Mesothelial cell of epicardium (in vitro differentiated cells): ENCODE measurements around the gene INPP5F. TPM values are rescaled to one million over a fixed set of nuclear protein-coding genes. Genes with fewer than 3 reads are reported as not detected.

Experiments used
- DNase-seq, 2 experiments: peaks; one replicate each; pipeline ENCODE4 v3.0.0; 2021; ENCODE audit warnings: low spot score in 2 of 2; ENCODE audit not compliant: unreplicated experiment in 2 of 2
- H3K27ac Mint-ChIP-seq: 2 replicates; pipeline ENCODE4 v1.8.0; 2021; ENCODE audit warnings: mixed read lengths
- H3K27me3 Mint-ChIP-seq: 2 replicates; pipeline ENCODE4 v1.8.0; 2021; ENCODE audit warnings: low read depth, mixed read lengths
- H3K36me3 Mint-ChIP-seq: 2 replicates; pipeline ENCODE4 v1.8.0; 2021; ENCODE audit warnings: mixed read lengths
- H3K4me1 Mint-ChIP-seq: 2 replicates; pipeline ENCODE4 v1.8.0; 2021; ENCODE audit warnings: mixed read lengths
- H3K4me3 Mint-ChIP-seq: 2 replicates; pipeline ENCODE4 v1.8.0; 2021; ENCODE audit warnings: mild to moderate bottlenecking, moderate library complexity, mixed read lengths
- H3K9me3 Mint-ChIP-seq: 2 replicates; pipeline ENCODE4 v1.8.0; 2021; ENCODE audit warnings: mixed read lengths
- total RNA-seq: library from RNA; stranded (reverse); gene quantifications from 3 replicates; pipeline ENCODE4 v1.2.1, GENCODE V29; 2021
- TF ChIP-seq, protein P1 (sequence below): fragments of 200-600 bp; sonication (generic); IDR thresholded peaks from one replicate; pipeline ENCODE4 v1.5.0; 2021; ENCODE audit warnings: antibody characterized with exemption; ENCODE audit not compliant: unreplicated experiment

The INPP5F gene
- total RNA-seq, 1 donor from 2014 or later = 56.5 TPM

DNA sequence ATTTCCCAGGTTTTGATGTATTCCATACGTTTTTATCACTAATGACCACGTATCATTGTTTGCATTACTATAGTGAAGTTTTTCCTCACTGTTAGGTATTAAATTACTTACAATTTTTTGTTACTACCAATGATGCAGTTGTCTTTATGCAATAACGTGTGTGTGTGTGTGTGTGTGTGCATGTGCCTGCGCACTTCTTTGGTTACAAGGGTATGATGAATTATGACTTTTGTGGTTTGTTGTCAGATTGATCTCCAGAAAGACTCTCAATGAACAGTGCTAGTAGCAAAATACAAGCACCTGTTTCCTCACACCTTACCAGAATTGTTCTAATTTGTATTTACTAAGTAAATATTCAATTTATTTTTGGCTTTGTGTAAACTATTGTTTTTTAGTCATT lies 95.3 kb downstream of the INPP5F start:
- H3K4me1 Mint-ChIP-seq = peaks cover 16% of the 10 kb centered on the region
- H3K27ac Mint-ChIP-seq = no peak overlapping the region
- no peaks in the 10 kb centered on the region for H3K9me3 Mint-ChIP-seq
- peaks cover 19% of the 10 kb centered on the region for H3K36me3 Mint-ChIP-seq
- no peaks in the 10 kb centered on the region for H3K27me3 Mint-ChIP-seq
- H3K4me3 Mint-ChIP-seq = peak overlapping the region; percentile 87
- TF ChIP-seq, protein P1, sequence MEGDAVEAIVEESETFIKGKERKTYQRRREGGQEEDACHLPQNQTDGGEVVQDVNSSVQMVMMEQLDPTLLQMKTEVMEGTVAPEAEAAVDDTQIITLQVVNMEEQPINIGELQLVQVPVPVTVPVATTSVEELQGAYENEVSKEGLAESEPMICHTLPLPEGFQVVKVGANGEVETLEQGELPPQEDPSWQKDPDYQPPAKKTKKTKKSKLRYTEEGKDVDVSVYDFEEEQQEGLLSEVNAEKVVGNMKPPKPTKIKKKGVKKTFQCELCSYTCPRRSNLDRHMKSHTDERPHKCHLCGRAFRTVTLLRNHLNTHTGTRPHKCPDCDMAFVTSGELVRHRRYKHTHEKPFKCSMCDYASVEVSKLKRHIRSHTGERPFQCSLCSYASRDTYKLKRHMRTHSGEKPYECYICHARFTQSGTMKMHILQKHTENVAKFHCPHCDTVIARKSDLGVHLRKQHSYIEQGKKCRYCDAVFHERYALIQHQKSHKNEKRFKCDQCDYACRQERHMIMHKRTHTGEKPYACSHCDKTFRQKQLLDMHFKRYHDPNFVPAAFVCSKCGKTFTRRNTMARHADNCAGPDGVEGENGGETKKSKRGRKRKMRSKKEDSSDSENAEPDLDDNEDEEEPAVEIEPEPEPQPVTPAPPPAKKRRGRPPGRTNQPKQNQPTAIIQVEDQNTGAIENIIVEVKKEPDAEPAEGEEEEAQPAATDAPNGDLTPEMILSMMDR = no peak
- DNase-seq = no peak

- Mint-ChIP-seq H3K4me3 (no peak overlapping the region), H3K4me1 (peaks cover 22% of the 10 kb centered on the region), H3K27ac (no peak overlapping the region), H3K27me3 (no peaks in the 10 kb centered on the region), H3K9me3 (no peaks in the 10 kb centered on the region), H3K36me3 (peaks cover 29% of the 10 kb centered on the region)
- TF ChIP-seq, protein P1 = no peak
- DNase-seq = no peak
Observed at GRCh38 chr10:119824299-119824698, 98.4 kb downstream of the INPP5F start.

GRCh38 chr10:119826771-119827170 lies 100.9 kb downstream of the INPP5F start:
- no peak for DNase-seq
- Mint-ChIP-seq H3K27ac (peak overlapping the region; percentile 60), H3K9me3 (no peaks in the 10 kb centered on the region), H3K4me3 (no peak overlapping the region), H3K4me1 (peaks cover 11% of the 10 kb centered on the region), H3K27me3 (no peaks in the 10 kb centered on the region), H3K36me3 (peaks cover 39% of the 10 kb centered on the region)
- TF ChIP-seq, protein P1 = no peak

- peaks cover 45% of the 10 kb centered on the region for H3K36me3 Mint-ChIP-seq
Observed at GRCh38 chr10:119827430-119827829, 101.6 kb downstream of the INPP5F start.

DNA sequence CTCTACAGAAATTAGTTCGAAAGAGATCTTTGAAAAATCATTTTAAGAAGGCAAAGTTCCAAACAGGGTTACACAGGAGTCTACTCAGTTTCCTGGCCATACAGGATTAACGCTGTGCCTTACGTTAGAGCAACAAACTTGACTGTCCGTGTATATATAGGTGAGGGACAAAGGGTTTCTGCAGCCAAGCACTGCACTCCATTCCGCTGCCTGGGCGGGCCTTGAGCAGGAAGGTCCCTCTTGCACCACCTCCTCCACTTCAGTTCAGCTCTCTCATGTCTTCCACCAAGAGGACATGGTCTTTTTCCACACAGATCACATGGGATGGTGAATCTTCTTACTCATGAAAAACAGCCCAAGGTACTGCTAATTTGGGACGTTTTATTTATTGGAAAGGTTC lies 103.6 kb downstream of the INPP5F start:
- H3K4me3 Mint-ChIP-seq = no peak overlapping the region
- no peak for DNase-seq
- no peaks in the 10 kb centered on the region for H3K27me3 Mint-ChIP-seq
- TF ChIP-seq, protein P1 = no peak
- peaks cover 8% of the 10 kb centered on the region for H3K4me1 Mint-ChIP-seq
- H3K36me3 Mint-ChIP-seq = peaks cover 52% of the 10 kb centered on the region
- H3K9me3 Mint-ChIP-seq = no peaks in the 10 kb centered on the region
- H3K27ac Mint-ChIP-seq = peak overlapping the region; percentile 73

More at GRCh38 chr10:119827430-119827829, 101.6 kb downstream of the INPP5F start:
- no peaks in the 10 kb centered on the region for H3K27me3 Mint-ChIP-seq
- H3K4me3 Mint-ChIP-seq = no peak overlapping the region
- TF ChIP-seq, protein P1 = no peak
- H3K27ac Mint-ChIP-seq = no peak overlapping the region
- no peaks in the 10 kb centered on the region for H3K9me3 Mint-ChIP-seq
- DNase-seq = no peak
- peaks cover 8% of the 10 kb centered on the region for H3K4me1 Mint-ChIP-seq

GRCh38 chr10:119830851-119831250 lies 105.0 kb downstream of the INPP5F start:
- H3K27ac Mint-ChIP-seq = peak overlapping the region; percentile 50
- H3K9me3 Mint-ChIP-seq = no peaks in the 10 kb centered on the region
- H3K4me1 Mint-ChIP-seq = peaks cover 16% of the 10 kb centered on the region
- TF ChIP-seq, protein P1 = no peak
- DNase-seq = no peak
- no peaks in the 10 kb centered on the region for H3K27me3 Mint-ChIP-seq
- no peak overlapping the region for H3K4me3 Mint-ChIP-seq
- H3K36me3 Mint-ChIP-seq = peaks cover 50% of the 10 kb centered on the region
